GM18870 (cell line): ENCODE results near the gene RPL35.

Experiments used
- ATAC-seq: cut with Tn5 transposase; IDR thresholded peaks from one replicate; pipeline ENCODE4 v1.9.1; 2021; ENCODE audit warnings: moderate library complexity; ENCODE audit not compliant: unreplicated experiment

The RPL35 gene

GRCh38 chr9:124877021-124877782, 15.4 kb upstream of the RPL35 start:
- ATAC-seq = no peak

- ATAC-seq = no peak
Measured at GRCh38 chr9:124875501-124875900, 13.7 kb upstream of the RPL35 start.

- no peak for ATAC-seq
Measured at GRCh38 chr9:124873664-124874063, 11.9 kb upstream of the RPL35 start.

GRCh38 chr9:124871156-124871561, 9.4 kb upstream of the RPL35 start:
- ATAC-seq = no peak

- ATAC-seq = no peak
Measured at GRCh38 chr9:124870723-124871122, 9.0 kb upstream of the RPL35 start.

- ATAC-seq = peak; percentile 55
Measured at GRCh38 chr9:124869986-124870560, 8.3 kb upstream of the RPL35 start.

GRCh38 chr9:124869466-124869985, 7.8 kb upstream of the RPL35 start:
- no peak for ATAC-seq

- no peak for ATAC-seq
Measured at GRCh38 chr9:124868511-124869465, 7.0 kb upstream of the RPL35 start.

GRCh38 chr9:124863371-124863871, 1.7 kb upstream of the RPL35 start:
- no peak for ATAC-seq

GRCh38 chr9:124860582-124861341, 995 bp downstream of the RPL35 start:
- no peak for ATAC-seq

GRCh38 chr9:124859803-124860581, 1.8 kb downstream of the RPL35 start:
- ATAC-seq = no peak

GRCh38 chr9:124858330-124859046, 3.3 kb downstream of the RPL35 start:
- no peak for ATAC-seq

GRCh38 chr9:124857533-124858162, 4.1 kb downstream of the RPL35 start:
- no peak for ATAC-seq

- ATAC-seq = no peak
Measured at GRCh38 chr9:124855944-124856765, 5.6 kb downstream of the RPL35 start.

- no peak for ATAC-seq
Measured at GRCh38 chr9:124855566-124855943, 6.2 kb downstream of the RPL35 start.

GRCh38 chr9:124854822-124855221, 6.9 kb downstream of the RPL35 start:
- ATAC-seq = no peak

GRCh38 chr9:124854161-124854560, 7.6 kb downstream of the RPL35 start:
- no peak for ATAC-seq
